Right atrium auricular region (tissue), 2 donors: ENCODE measurements around the gene SNN. TPM values are rescaled to one million over a fixed set of nuclear protein-coding genes. Genes with fewer than 3 reads are reported as not detected.

Experiments
- DNase-seq: peaks from one replicate; pipeline ENCODE4 v3.0.0-alpha.2; 2019; ENCODE audit warnings: low spot score
- H3K27ac ChIP-seq, 2 donors: fragments of 200-600 bp; sonication (generic); 1 replicate in 1 of 2; 2 replicates in 1 of 2; pipeline ENCODE4 v1.5.1; 2016 to 2019
- H3K27me3 ChIP-seq, 2 donors: fragments of 200-600 bp; sonication (generic); one replicate each; pipeline versions ENCODE4 v1.5.1 to v1.6.0; 2017 to 2019
- H3K36me3 ChIP-seq: fragments of 200-600 bp; sonication (generic); one replicate; pipeline ENCODE4 v1.5.1; 2016
- H3K4me1 ChIP-seq, 2 donors: fragments of 200-600 bp; sonication (generic); one replicate each; pipeline versions ENCODE4 v1.5.1 to v1.6.0; 2017 to 2019
- H3K4me3 ChIP-seq, 2 donors: fragments of 200-600 bp; sonication (generic); 1 replicate in 1 of 2; 2 replicates in 1 of 2; pipeline ENCODE4 v1.5.1; 2017 to 2019; ENCODE audit warnings: mild to moderate bottlenecking in 1 of 2, moderate library complexity in 1 of 2
- H3K9me3 ChIP-seq, 2 donors: fragments of 200-600 bp; sonication (generic); one replicate each; pipeline ENCODE4 v1.5.1; 2019
- total RNA-seq, 2 donors: library from RNA; depleted of rRNA; stranded (reverse); fragments of >200 nt; gene quantifications; one replicate each; pipeline ENCODE4 v1.1.0, GENCODE V29; 2016
- TF ChIP-seq, protein P1 (sequence below), 2 donors: fragments of 200-600 bp; sonication (generic); IDR thresholded peaks; one replicate each; pipeline ENCODE4 v1.5.1; 2019; ENCODE audit warnings: antibody characterized with exemption in 2 of 2

The SNN gene
- total RNA-seq, 2 donors from 2014 or later: 18.9 to 20.0 TPM

DNA sequence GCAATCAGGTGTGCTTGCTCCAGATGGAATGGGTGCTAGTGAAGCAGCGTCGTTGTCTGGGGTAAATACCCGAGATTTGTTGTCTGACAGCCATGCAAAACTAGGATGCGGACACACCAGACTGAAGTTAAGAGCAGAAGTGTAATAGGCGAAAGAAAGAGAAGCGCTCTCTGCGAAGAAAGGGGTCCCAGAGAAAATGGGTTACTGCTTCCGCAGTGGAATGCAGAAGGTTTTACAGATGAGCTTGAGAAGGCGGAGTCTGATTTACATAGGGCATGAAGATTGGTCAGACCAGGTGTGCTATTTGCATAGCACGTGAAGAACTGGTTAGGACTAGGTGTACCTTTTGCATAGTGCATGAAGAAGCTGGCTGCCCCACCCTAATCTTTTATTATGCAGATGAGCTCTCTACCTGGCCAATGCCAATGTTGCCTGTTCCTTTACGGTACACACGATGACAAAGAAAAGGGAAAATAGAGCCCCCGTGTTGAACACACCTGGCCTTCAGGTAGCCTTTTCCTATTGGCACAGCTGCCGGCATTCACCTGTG is 32.0 kb upstream of the SNN start:
- Histone ChIP-seq H3K4me1 (peaks cover 0 to 30% of the 10 kb centered on the region in 2 donors), H3K9me3 (no peaks in the 10 kb centered on the region), H3K27ac (no peak overlapping the region), H3K27me3 (no peaks in the 10 kb centered on the region), H3K4me3 (no peak overlapping the region), H3K36me3 (no peaks in the 10 kb centered on the region)
- TF ChIP-seq, protein P1, sequence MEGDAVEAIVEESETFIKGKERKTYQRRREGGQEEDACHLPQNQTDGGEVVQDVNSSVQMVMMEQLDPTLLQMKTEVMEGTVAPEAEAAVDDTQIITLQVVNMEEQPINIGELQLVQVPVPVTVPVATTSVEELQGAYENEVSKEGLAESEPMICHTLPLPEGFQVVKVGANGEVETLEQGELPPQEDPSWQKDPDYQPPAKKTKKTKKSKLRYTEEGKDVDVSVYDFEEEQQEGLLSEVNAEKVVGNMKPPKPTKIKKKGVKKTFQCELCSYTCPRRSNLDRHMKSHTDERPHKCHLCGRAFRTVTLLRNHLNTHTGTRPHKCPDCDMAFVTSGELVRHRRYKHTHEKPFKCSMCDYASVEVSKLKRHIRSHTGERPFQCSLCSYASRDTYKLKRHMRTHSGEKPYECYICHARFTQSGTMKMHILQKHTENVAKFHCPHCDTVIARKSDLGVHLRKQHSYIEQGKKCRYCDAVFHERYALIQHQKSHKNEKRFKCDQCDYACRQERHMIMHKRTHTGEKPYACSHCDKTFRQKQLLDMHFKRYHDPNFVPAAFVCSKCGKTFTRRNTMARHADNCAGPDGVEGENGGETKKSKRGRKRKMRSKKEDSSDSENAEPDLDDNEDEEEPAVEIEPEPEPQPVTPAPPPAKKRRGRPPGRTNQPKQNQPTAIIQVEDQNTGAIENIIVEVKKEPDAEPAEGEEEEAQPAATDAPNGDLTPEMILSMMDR (IDR thresholded peaks at IDR 0.05): no peak
- no peak for DNase-seq

DNA sequence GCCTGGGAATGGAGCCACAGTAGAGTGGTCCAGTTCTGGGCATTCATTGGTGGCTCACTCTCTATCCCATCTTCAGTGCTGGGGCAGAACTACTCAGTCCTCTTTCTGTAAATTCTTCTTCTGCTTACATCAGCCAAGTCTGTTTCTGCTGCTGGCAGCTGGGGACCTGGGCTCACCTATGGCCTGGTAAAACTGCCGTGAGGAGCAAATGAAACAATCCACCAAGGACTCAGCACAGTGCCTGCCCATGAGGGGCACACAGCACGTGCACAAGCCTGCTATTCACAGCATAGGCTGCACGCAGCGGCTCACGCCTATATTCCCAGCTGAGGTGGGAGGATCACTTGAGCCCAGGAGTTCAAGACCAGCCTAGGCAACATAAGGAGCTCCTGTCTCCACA is 30.9 kb upstream of the SNN start:
- Histone ChIP-seq H3K4me1 (peaks cover 0 to 29% of the 10 kb centered on the region in 2 donors), H3K9me3 (no peaks in the 10 kb centered on the region), H3K4me3 (no peak overlapping the region), H3K27me3 (no peaks in the 10 kb centered on the region), H3K27ac (no peak overlapping the region), H3K36me3 (no peaks in the 10 kb centered on the region)
- TF ChIP-seq, protein P1 (IDR thresholded peaks at IDR 0.05): no peak
- DNase-seq: no peak

DNA sequence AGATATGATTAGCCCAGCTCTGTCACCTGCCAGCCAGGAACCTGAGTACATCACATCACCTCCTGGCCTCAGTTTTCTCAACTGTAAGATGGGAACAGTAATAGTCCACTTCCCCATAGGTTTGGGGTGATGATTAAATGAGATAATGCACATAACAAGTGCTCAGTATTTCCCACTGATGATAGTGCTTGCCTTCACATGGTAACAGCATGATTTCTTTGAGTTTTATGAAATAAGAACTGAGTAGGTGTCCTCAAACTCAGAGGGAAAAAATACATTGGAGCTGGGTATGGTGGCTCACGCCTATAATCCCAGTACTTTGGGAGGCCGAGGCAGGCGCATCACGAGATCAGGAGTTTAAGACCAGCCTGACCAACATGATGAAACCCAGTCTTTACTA is 30.1 kb upstream of the SNN start:
- no peaks in the 10 kb centered on the region for H3K36me3 ChIP-seq
- H3K9me3 ChIP-seq: no peaks in the 10 kb centered on the region
- H3K4me3 ChIP-seq: no peak overlapping the region
- H3K4me1 ChIP-seq: peaks cover 0 to 22% of the 10 kb centered on the region in 2 donors
- TF ChIP-seq, protein P1 (IDR thresholded peaks at IDR 0.05): no peak
- no peak for DNase-seq
- H3K27me3 ChIP-seq: no peaks in the 10 kb centered on the region
- no peak overlapping the region for H3K27ac ChIP-seq

- peak overlapping the region; percentile 92 to 97 for H3K27ac ChIP-seq
- TF ChIP-seq, protein P1 (IDR thresholded peaks at IDR 0.05): no peak
- H3K4me3 ChIP-seq: no peak overlapping the region
- no peaks in the 10 kb centered on the region for H3K27me3 ChIP-seq
- no peaks in the 10 kb centered on the region for H3K36me3 ChIP-seq
- no peak for DNase-seq
- peaks cover 0 to 18% of the 10 kb centered on the region in 2 donors for H3K4me1 ChIP-seq
- H3K9me3 ChIP-seq: no peaks in the 10 kb centered on the region
These were observed 29.2 kb upstream of the SNN start for GRCh38 chr16:11639008-11639562.

- peak overlapping the region; percentile 92 to 97 for H3K27ac ChIP-seq
- peaks cover 0 to 18% of the 10 kb centered on the region in 2 donors for H3K4me1 ChIP-seq
- DNase-seq: peak; percentile 97
- H3K27me3 ChIP-seq: no peaks in the 10 kb centered on the region
- no peaks in the 10 kb centered on the region for H3K36me3 ChIP-seq
- TF ChIP-seq, protein P1 (IDR thresholded peaks at IDR 0.05): no peak
- H3K4me3 ChIP-seq: peak overlapping the region in 1 of 2 donors; percentile 3
- no peaks in the 10 kb centered on the region for H3K9me3 ChIP-seq
These were observed 28.0 kb upstream of the SNN start for GRCh38 chr16:11639925-11640899.
